ENCODE data around the gene TTI1. TPM values are rescaled to one million over a fixed set of nuclear protein-coding genes. Genes with fewer than 3 reads are reported as not detected.
A peak's percentile ranks its signal among the peaks of the same experiment; 100 is the strongest.

Gene TTI1
- total RNA-seq, 1 experiment from 2014 or later = 26.9 TPM

- TF ChIP-seq REST (IDR thresholded peaks at IDR 0.05; ENCODE audit: low read depth) = no peak
- no peak for TF ChIP-seq MAX (IDR thresholded peaks at IDR 0.05)
- no peak for TF ChIP-seq JUND (IDR thresholded peaks at IDR 0.05)
- no peak for TF ChIP-seq POLR2A (IDR thresholded peaks at IDR 0.05; ENCODE audit: borderline replicate concordance, extremely low read depth, insufficient read depth, insufficient read length)
- no peak for TF ChIP-seq EZH2phosphoT487 (IDR thresholded peaks at IDR 0.05; ENCODE audit: borderline replicate concordance)
- no peak for TF ChIP-seq ELF1 (IDR thresholded peaks at IDR 0.05; ENCODE audit: borderline replicate concordance, low read depth)
- TF ChIP-seq TCF7L2 (IDR thresholded peaks at IDR 0.05; ENCODE audit: borderline replicate concordance, extremely low read depth, insufficient read depth, insufficient read length) = no peak
- TF ChIP-seq EGR1 (IDR thresholded peaks at IDR 0.05; ENCODE audit: low read depth) = no peak
- TF ChIP-seq ZFX (IDR thresholded peaks at IDR 0.05) = no peak
Observed at GRCh38 chr20:37994512-37994911, 38.7 kb downstream of the TTI1 start (continued).

GRCh38 chr20:37992802-37993409 is 40.4 kb downstream of the TTI1 start:
- no peak overlapping the region for H3K27ac ChIP-seq (ENCODE audit: low read depth, low read length)
- peaks cover 42 to 43% of the 10 kb centered on the region in 2 experiments; a peak in 3 of 4 replicates for H3K36me3 ChIP-seq (ENCODE audit: control insufficient read depth in 1 of 2, insufficient read depth in 2 of 2, low read length in 2 of 2)
- no peak overlapping the region for H3K4me3 ChIP-seq (replicated peaks in 1 of 2; ENCODE audit: low read depth in 1 of 2, low read length in 2 of 2)
- H3K4me1 ChIP-seq (ENCODE audit: control insufficient read depth in 1 of 2, insufficient read depth in 2 of 2, low read length in 2 of 2) = 0 out of 4 replicates have a peak, but pooled peaks cover 0 to 3% of the 10 kb centered on the region in 2 experiments
- intact Hi-C loops (cut with micrococcal nuclease) = loop anchor here (1.0 kb wide), 2 partner anchors 341 to 429 kb away; no protein-coding TSS in a partner anchor
- ChIA-PET CTCF (interaction anchor here (0.6 to 1.6 kb wide), 9 partner anchors 9 to 428 kb away, joined by 3 to 5 read pairs (median 4); no protein-coding TSS in a partner anchor), POLR2A (interaction anchor here (0.6 kb wide), 1 partner anchor 302 kb away, joined by 3 read pairs; no protein-coding TSS in a partner anchor), RAD21 (ENCODE audit: low non-redundant PET in 1 of 2, low total read pairs in 2 of 2, uncharacterized antibody in 2 of 2, unreplicated experiment in 2 of 2) (interaction anchor here in 1 of 2 experiments (0.6 kb wide), 2 partner anchors 140 to 228 kb away, joined by 3 to 4 read pairs; no protein-coding TSS in a partner anchor)
- H2AFZ ChIP-seq (ENCODE audit: low read depth, low read length, poor library complexity, severe bottlenecking) = no peak overlapping the region
- no peaks in the 10 kb centered on the region for H3K9me3 ChIP-seq (ENCODE audit: control insufficient read depth in 1 of 2, insufficient read depth in 1 of 2, low read depth in 1 of 2, low read length in 2 of 2)
- H3K9ac ChIP-seq (ENCODE audit: low read length) = no peak overlapping the region
- H3K27me3 ChIP-seq (ENCODE audit: insufficient read depth, low read length) = no peaks in the 10 kb centered on the region
- ATAC-seq = peak; percentile 46; the same call in 1 of the 2 replicates
- H3K79me2 ChIP-seq (ENCODE audit: insufficient read depth, low read length) = no peaks in the 10 kb centered on the region
- no peaks in the 10 kb centered on the region for H4K20me1 ChIP-seq (ENCODE audit: insufficient read depth)
- no peak overlapping the region for H3K4me2 ChIP-seq (ENCODE audit: low read length)
- TF ChIP-seq ELF1 (IDR thresholded peaks at IDR 0.05; ENCODE audit: borderline replicate concordance, low read depth) (no peak), ZBTB33 (IDR thresholded peaks at IDR 0.05; ENCODE audit: extremely low read depth, insufficient replicate concordance, low read length) (no peak), RAD21 (IDR thresholded peaks at IDR 0.05; ENCODE audit: low read depth) (peak; percentile 37), CEBPB (IDR thresholded peaks at IDR 0.05; ENCODE audit: low read depth) (no peak), POLR2A (IDR thresholded peaks at IDR 0.05; ENCODE audit: borderline replicate concordance, extremely low read depth, insufficient read depth, insufficient read length) (no peak), CTCF (IDR thresholded peaks at IDR 0.05 in 2 of 3, conservative IDR thresholded peaks at IDR 0.05 in 1 of 3; ENCODE audit: borderline replicate concordance in 1 of 3, insufficient read depth in 1 of 3, low read depth in 2 of 3, low read length in 2 of 3) (peak; percentile 25 to 63 (median 46); a peak in 4 of 6 replicates), EZH2 (IDR thresholded peaks at IDR 0.05) (no peak)
- H3K9me2 ChIP-seq (ENCODE audit: insufficient read depth) = no peaks in the 10 kb centered on the region
- no TSS peak for BruUV-seq (replicated peaks)
- DNase-seq (ENCODE audit: low read depth, low spot score) = no peak
